Neural progenitor cell (in vitro differentiated cells): ENCODE results near the gene GPR183.

Experiments used
- CTCF ChIP-seq: fragments of 200-600 bp; sonication (generic); IDR thresholded peaks from 2 replicates; pipeline ENCODE4 v1.5.1; 2017; ENCODE audit warnings: antibody characterized with exemption, mild to moderate bottlenecking
- EZH2 ChIP-seq: fragments of 200-600 bp; sonication (generic); IDR thresholded peaks from 2 replicates; pipeline ENCODE4 v1.6.1; 2017; ENCODE audit warnings: antibody characterized with exemption, mild to moderate bottlenecking, moderate library complexity
- EZH2phosphoT487 ChIP-seq: fragments of 200-600 bp; sonication (generic); IDR thresholded peaks from 2 replicates; pipeline ENCODE4 v1.6.1; 2017; ENCODE audit warnings: antibody characterized with exemption

- TF ChIP-seq CTCF (no peak), EZH2phosphoT487 (no peak), EZH2 (no peak)
Observed at GRCh38 chr13:99351772-99352171, 44.6 kb upstream of the GPR183 start.
